NT2/D1 (cell line): Measurements from ENCODE around the gene SFSWAP.

Source experiments
- SUZ12 ChIP-seq: IDR thresholded peaks from 2 replicates; pipeline ENCODE4 v1.6.1; 2011; ENCODE audit not compliant: insufficient read length, insufficient read depth; ENCODE audit errors: extremely low read depth
- YY1 ChIP-seq: IDR thresholded peaks from 2 replicates; pipeline ENCODE4 v1.6.1; 2011; ENCODE audit not compliant: insufficient read length, insufficient read depth
- ZNF274 ChIP-seq: IDR thresholded peaks from 2 replicates; pipeline ENCODE4 v1.6.1; 2011; ENCODE audit warnings: mild to moderate bottlenecking, low read depth, low read length

GRCh38 chr12:131671276-131671675, 39.6 kb upstream of the SFSWAP start:
- TF ChIP-seq YY1 (no peak), ZNF274 (no peak), SUZ12 (no peak)
